Stimulated activated CD8-positive, alpha-beta memory T cell treated with anti-CD3 and anti-CD28 coated beads, Interleukin-7, amount 100 ng/mL, for 24 hours (primary cell): ENCODE measurements around the gene CLPTM1L.
"Not testable (repeated sequence)": the region's sequence is repeated elsewhere in the genome, so short reads cannot be mapped to it uniquely, and the experiment has no call there.

Experiments used
- DNase-seq: peaks from one replicate; pipeline ENCODE4 v3.0.0-alpha.2; 2020; ENCODE audit warnings: low read depth

CLPTM1L gene

GRCh38 chr5:1380910-1381309 is 36.0 kb upstream of the CLPTM1L start:
- no peak for DNase-seq

- DNase-seq: peak; percentile 24
Measured at GRCh38 chr5:1380011-1380817, 35.3 kb upstream of the CLPTM1L start.

GRCh38 chr5:1378866-1379659 is 34.2 kb upstream of the CLPTM1L start:
- no peak for DNase-seq

- no peak for DNase-seq
Measured at GRCh38 chr5:1378096-1378495, 33.2 kb upstream of the CLPTM1L start.

- DNase-seq: no peak
Measured at GRCh38 chr5:1376981-1377380, 32.1 kb upstream of the CLPTM1L start.

- no peak for DNase-seq
Measured at GRCh38 chr5:1375871-1376810, 31.2 kb upstream of the CLPTM1L start.

GRCh38 chr5:1374679-1375055 is 29.8 kb upstream of the CLPTM1L start:
- DNase-seq: no peak

- no peak for DNase-seq
Measured at GRCh38 chr5:1374030-1374678, 29.3 kb upstream of the CLPTM1L start.

GRCh38 chr5:1371972-1372342 is 27.1 kb upstream of the CLPTM1L start:
- not testable (repeated sequence) for DNase-seq

GRCh38 chr5:1371218-1371971 is 26.5 kb upstream of the CLPTM1L start:
- DNase-seq: no peak

GRCh38 chr5:1370006-1370405 is 25.1 kb upstream of the CLPTM1L start:
- DNase-seq: no peak

- DNase-seq: no peak
Measured at GRCh38 chr5:1368756-1369155, 23.9 kb upstream of the CLPTM1L start.

GRCh38 chr5:1368236-1368635 is 23.3 kb upstream of the CLPTM1L start:
- DNase-seq: no peak

- DNase-seq: no peak
Measured at GRCh38 chr5:1367149-1367548, 22.2 kb upstream of the CLPTM1L start.

GRCh38 chr5:1366514-1366913 is 21.6 kb upstream of the CLPTM1L start:
- no peak for DNase-seq

GRCh38 chr5:1364211-1364610 is 19.3 kb upstream of the CLPTM1L start:
- no peak for DNase-seq

- DNase-seq: no peak
Measured at GRCh38 chr5:1363581-1363980, 18.7 kb upstream of the CLPTM1L start.

- DNase-seq: no peak
Measured at GRCh38 chr5:1363160-1363559, 18.3 kb upstream of the CLPTM1L start.

GRCh38 chr5:1362242-1363015 is 17.5 kb upstream of the CLPTM1L start:
- DNase-seq: no peak

- no peak for DNase-seq
Measured at GRCh38 chr5:1360861-1361260, 16.0 kb upstream of the CLPTM1L start.
